ENCODE data around the gene CYB561D2.

The CYB561D2 gene

DNA sequence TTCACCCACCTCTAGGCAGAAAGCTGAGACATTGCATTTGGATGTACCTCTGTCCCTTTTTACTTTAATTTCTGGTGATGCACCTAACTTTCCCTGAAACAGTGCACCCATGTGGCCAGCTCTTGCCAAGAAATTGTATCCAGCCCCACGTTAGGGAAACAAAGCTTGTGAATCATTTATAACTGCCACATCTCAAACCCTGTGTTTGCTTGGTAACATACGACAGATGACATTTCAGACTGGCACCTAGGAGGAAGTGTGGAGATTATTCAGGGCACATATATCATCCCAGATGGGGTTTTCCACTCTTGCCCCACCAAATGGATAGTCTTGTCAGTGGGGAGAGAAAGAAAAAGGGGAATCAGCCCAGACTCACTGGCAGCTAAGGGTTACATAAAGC is 2.1 kb downstream of the CYB561D2 start:
- no peak for DNase-seq (ENCODE audit: insufficient read length, low spot score)
- TF ChIP-seq, protein P1, sequence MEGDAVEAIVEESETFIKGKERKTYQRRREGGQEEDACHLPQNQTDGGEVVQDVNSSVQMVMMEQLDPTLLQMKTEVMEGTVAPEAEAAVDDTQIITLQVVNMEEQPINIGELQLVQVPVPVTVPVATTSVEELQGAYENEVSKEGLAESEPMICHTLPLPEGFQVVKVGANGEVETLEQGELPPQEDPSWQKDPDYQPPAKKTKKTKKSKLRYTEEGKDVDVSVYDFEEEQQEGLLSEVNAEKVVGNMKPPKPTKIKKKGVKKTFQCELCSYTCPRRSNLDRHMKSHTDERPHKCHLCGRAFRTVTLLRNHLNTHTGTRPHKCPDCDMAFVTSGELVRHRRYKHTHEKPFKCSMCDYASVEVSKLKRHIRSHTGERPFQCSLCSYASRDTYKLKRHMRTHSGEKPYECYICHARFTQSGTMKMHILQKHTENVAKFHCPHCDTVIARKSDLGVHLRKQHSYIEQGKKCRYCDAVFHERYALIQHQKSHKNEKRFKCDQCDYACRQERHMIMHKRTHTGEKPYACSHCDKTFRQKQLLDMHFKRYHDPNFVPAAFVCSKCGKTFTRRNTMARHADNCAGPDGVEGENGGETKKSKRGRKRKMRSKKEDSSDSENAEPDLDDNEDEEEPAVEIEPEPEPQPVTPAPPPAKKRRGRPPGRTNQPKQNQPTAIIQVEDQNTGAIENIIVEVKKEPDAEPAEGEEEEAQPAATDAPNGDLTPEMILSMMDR (IDR thresholded peaks at IDR 0.05; ENCODE audit: insufficient read depth, missing control alignments) = peak; percentile 18
- FAIRE-seq = no peak

DNA sequence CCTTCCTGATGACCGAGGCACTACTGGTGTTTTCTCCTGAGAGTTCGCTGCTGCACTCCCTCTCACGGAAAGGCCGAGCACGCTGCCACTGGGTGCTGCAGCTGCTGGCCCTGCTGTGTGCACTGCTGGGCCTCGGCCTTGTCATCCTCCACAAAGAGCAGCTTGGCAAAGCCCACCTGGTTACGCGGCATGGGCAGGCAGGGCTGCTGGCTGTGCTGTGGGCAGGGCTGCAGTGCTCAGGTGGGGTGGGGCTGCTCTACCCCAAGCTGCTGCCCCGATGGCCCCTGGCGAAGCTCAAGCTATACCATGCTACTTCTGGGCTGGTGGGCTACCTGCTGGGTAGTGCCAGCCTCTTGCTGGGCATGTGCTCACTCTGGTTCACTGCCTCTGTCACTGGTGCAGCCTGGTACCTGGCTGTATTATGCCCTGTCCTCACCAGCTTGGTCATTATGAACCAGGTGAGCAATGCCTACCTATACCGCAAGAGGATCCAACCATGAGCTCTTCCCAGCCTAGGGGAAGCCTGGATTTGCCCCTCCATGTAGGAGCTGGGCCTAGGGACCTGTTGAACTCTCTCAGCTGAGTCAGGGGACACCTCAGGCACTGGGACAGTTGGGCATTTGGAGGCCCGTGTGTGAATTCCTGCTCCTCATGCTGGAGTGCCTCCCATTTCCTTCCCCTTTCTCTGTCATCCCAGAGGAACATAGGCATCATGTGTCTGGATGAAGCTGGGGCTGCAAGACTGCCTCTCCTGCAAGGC is 2.8 kb downstream of the CYB561D2 start:
- no peak for FAIRE-seq
- TF ChIP-seq, protein P1 (IDR thresholded peaks at IDR 0.05; ENCODE audit: insufficient read depth, missing control alignments) = no peak
- no peak for DNase-seq (ENCODE audit: insufficient read length, low spot score)

DNA sequence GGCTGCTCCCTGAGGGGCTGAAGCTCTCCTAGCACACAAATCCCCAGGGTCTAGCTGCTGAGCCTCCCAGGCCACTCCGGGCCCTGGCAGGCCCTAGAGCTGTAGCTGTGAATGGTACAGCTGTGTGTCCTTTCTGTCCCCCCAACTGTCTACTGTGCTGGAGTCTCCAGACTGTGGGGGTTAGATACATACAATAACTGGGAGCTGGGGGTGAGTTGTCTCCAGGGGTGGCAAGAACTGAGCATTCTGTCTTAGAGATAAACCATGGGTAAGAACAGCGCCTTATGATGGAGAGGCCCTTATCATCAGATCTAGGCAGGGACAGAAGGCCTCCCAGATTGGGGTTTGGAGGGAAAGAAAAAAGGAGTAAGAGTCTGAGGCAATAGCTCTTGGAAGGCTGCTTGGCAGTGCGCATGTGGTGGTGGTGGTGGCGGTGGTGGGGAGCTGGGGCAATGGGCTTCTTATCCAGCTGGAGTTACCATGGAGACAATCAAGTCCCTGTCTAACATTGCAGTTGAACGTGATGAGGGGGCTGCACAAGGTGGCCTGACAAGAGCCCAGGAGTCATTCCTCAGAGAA is 3.6 kb downstream of the CYB561D2 start:
- DNase-seq (ENCODE audit: insufficient read length, low spot score) (no peak), FAIRE-seq (no peak)
- TF ChIP-seq, protein P1 (IDR thresholded peaks at IDR 0.05; ENCODE audit: insufficient read depth, missing control alignments) = no peak

DNA sequence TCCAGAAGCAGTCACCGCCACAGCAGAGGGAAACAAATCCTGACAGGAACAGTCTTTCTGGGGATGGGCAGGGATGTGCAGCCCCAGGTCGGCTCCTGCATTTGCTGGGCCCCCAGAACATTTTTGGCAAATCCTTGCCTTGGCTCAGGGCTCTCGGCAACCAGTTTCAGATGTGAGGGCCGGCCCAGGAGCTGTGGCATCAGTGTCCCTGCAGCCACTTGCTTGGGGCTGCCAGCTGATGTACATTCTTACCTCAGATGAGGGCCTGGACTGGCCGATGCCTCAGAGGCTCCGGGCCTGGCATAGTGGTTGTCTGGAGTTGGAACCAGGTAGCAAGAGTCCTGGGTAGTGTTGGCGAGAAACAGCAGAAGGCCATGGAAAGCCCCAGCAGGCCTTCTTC is 4.2 kb downstream of the CYB561D2 start:
- TF ChIP-seq, protein P1 (IDR thresholded peaks at IDR 0.05; ENCODE audit: insufficient read depth, missing control alignments) = no peak
- DNase-seq (ENCODE audit: insufficient read length, low spot score) (no peak), FAIRE-seq (no peak)

DNA sequence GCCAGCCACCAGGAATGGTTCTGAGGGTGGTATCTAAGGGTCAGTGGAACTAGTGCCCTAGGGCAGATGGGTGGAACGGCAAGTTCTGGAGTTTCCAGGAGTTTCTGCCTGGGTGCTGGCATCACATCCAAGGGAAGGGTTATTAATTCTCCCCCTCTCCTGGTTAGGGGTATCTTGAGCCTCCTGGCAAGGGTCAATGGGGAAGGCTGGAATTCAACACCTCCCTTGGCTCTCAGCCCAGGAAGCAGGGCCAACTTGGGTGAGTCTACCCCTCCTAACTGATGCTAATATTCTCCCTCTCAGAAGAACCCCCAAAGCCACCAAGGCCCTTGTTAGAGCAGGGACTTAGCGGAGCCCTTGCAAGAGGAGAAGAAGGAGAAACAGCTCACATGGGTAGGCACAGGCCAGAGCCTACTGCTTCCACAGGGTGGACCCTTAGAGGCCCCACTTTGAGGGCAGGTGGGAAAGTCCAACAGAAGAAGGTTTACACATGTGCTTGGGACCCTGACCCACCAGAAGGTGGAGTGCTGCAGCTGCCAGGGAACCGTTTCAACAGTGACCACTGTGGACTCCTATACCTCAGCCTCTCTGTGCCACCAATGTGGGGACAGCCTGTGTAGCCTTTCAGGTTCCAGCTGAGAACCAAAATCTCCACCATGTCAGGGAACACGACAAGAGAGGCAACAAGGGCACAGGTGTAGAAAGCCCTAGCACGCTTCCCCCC is 5.3 kb downstream of the CYB561D2 start:
- no peak for FAIRE-seq
- TF ChIP-seq, protein P1 (IDR thresholded peaks at IDR 0.05; ENCODE audit: insufficient read depth, missing control alignments) = no peak
- DNase-seq (ENCODE audit: insufficient read length, low spot score) = no peak

DNA sequence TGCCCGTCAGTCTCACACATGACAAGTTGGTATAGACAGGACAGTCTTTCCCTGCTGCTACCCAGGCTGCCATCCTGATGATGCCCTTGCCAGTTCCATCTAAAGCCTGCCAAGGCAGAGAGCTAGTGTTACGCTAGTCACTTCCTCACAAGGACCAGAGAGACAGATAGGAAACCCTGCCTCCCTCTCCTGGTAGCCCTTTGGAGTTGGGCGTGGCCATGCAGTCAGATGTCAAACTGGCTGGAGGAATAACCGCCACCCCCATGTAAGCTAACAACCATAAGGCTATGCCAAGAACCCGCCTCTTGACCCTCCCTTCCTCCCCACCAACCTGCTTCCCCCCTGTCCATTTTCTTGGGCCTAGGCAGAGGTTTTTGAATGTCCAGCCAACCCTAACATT is 5.9 kb downstream of the CYB561D2 start:
- FAIRE-seq (no peak), DNase-seq (ENCODE audit: insufficient read length, low spot score) (no peak)
- TF ChIP-seq, protein P1 (IDR thresholded peaks at IDR 0.05; ENCODE audit: insufficient read depth, missing control alignments) = no peak
